ENCODE data around the gene CPNE7. TPM values are rescaled to one million over a fixed set of nuclear protein-coding genes. Genes with fewer than 3 reads are reported as not detected.

Gene CPNE7
- total RNA-seq, 1 experiment from 2014 or later, result 1.3 TPM

Other genes starting within 250 kb of the CPNE7 start
- 31.2 and 38.4 TPM in 2 replicates for gene ANKRD11, start 85.2 kb upstream of the CPNE7 start, total RNA-seq (2014; rRNA removed; shearing (Covaris generic))
- 50.3 and 79.9 TPM in 2 replicates for gene SPG7, start 67.4 kb upstream of the CPNE7 start, total RNA-seq (2014; rRNA removed; shearing (Covaris generic))
- 2,032 and 3,331 TPM in 2 replicates for gene RPL13, start 15.1 kb upstream of the CPNE7 start, total RNA-seq (2014; rRNA removed; shearing (Covaris generic))
- 0.24 and 0.29 TPM in 2 replicates for gene DPEP1, start 37.9 kb downstream of the CPNE7 start, total RNA-seq (2014; rRNA removed; shearing (Covaris generic))
- 115 and 120 TPM in 2 replicates for gene CHMP1A, start 82.0 kb downstream of the CPNE7 start, total RNA-seq (2014; rRNA removed; shearing (Covaris generic))
- 5.5 and 9.6 TPM in 2 replicates for gene SPATA33, start 82.1 kb downstream of the CPNE7 start, total RNA-seq (2014; rRNA removed; shearing (Covaris generic))
- gene CDK10, start 110.9 kb downstream of the CPNE7 start, total RNA-seq (2014; rRNA removed; shearing (Covaris generic)), result 24.5 and 29.0 TPM in 2 replicates
- 9.5 and 15.1 TPM in 2 replicates for gene SPATA2L, start 125.9 kb downstream of the CPNE7 start, total RNA-seq (2014; rRNA removed; shearing (Covaris generic))
- gene VPS9D1, start 145.1 kb downstream of the CPNE7 start, total RNA-seq (2014; rRNA removed; shearing (Covaris generic)), result 2.8 and 3.5 TPM in 2 replicates
- 6.8 and 11.4 TPM in 2 replicates for gene ZNF276, start 145.8 kb downstream of the CPNE7 start, total RNA-seq (2014; rRNA removed; shearing (Covaris generic))
- 28.2 and 33.5 TPM in 2 replicates for gene FANCA, start 240.9 kb downstream of the CPNE7 start, total RNA-seq (2014; rRNA removed; shearing (Covaris generic))